HL-60 (cell line): Measurements from ENCODE around the gene CKS2.

Experiments used
- CTCF ChIP-seq: IDR thresholded peaks from one replicate; pipeline ENCODE4 v1.5.1; 2011; ENCODE audit warnings: low read length, control low read depth, inconsistent platforms; ENCODE audit not compliant: insufficient read depth
- GABPA ChIP-seq: IDR thresholded peaks from 2 replicates; pipeline ENCODE4 v1.6.1; 2012; ENCODE audit warnings: low read depth
- POLR2AphosphoS5 ChIP-seq: IDR thresholded peaks from 2 replicates; pipeline ENCODE4 v1.6.1; 2012; ENCODE audit warnings: low read depth
- REST ChIP-seq: IDR thresholded peaks from 2 replicates; pipeline ENCODE4 v1.6.1; 2012; ENCODE audit warnings: low read depth; ENCODE audit not compliant: insufficient replicate concordance

GRCh38 chr9:89350988-89351557 lies 40.1 kb downstream of the CKS2 start:
- TF ChIP-seq CTCF: no peak
- no peak for TF ChIP-seq REST
- TF ChIP-seq GABPA: no peak
- TF ChIP-seq POLR2AphosphoS5: no peak
